ENCODE measurements around the gene PANK3. TPM values are rescaled to one million over a fixed set of nuclear protein-coding genes. Genes with fewer than 3 reads are reported as not detected.

Gene PANK3
- total and polyA plus RNA-seq, 10 of the 15 experiments (the other 5 are each of a cell fraction or from before 2014, with no cell fraction given), result 4.7 to 43.7 (median 23.9) TPM

- Histone ChIP-seq H2AFZ (ENCODE audit: control insufficient read depth, low read depth, low read length) (no peak overlapping the region), H3K27ac (ENCODE audit: control insufficient read depth, insufficient read depth) (no peak overlapping the region), H4K20me1 (ENCODE audit: control insufficient read depth, insufficient read depth) (no peaks in the 10 kb centered on the region), H3K4me1 (ENCODE audit: control insufficient read depth, insufficient read depth, low read length) (peaks cover under 1% of the 10 kb centered on the region; the same call in 1 of the 2 replicates), H3K4me2 (ENCODE audit: control insufficient read depth, insufficient read depth) (no peak overlapping the region), H3K9me3 (replicated peaks; ENCODE audit: control insufficient read depth, insufficient read depth, low read length) (no peaks in the 10 kb centered on the region), H3K27me3 (replicated peaks in 1 of 2; ENCODE audit: control insufficient read depth in 2 of 2, insufficient read depth in 2 of 2, low read length in 1 of 2) (no peaks in the 10 kb centered on the region; a peak in 1 of 4 replicates), H3K4me3 (no peak overlapping the region), H3K79me2 (ENCODE audit: control insufficient read depth, insufficient read depth, low read length) (no peaks in the 10 kb centered on the region), H3K36me3 (ENCODE audit: control insufficient read depth in 2 of 2, insufficient read depth in 2 of 2, low read length in 1 of 2) (no peaks in the 10 kb centered on the region), H3K9ac (ENCODE audit: control insufficient read depth, insufficient read depth, low read length) (no peak overlapping the region)
- 24% methylated on average over 2 of the region's 2 CpGs for WGBS (ENCODE audit: insufficient coverage, insufficient replicate concordance, low lambda C conversion rate, missing lambda C conversion rate)
- TF ChIP-seq ZNF207 (IDR thresholded peaks at IDR 0.05; ENCODE audit: borderline replicate concordance), result no peak
- no peak for TF ChIP-seq SMAD5 (IDR thresholded peaks at IDR 0.05; ENCODE audit: low read depth)
- TF ChIP-seq ZBTB40 (IDR thresholded peaks at IDR 0.05; ENCODE audit: borderline replicate concordance), result no peak
- no peak for TF ChIP-seq IRF5 (IDR thresholded peaks at IDR 0.05; ENCODE audit: borderline replicate concordance)
- TF ChIP-seq CBX3 (IDR thresholded peaks at IDR 0.05; ENCODE audit: borderline replicate concordance, low read depth), result no peak
- TF ChIP-seq IRF4 (IDR thresholded peaks at IDR 0.05; ENCODE audit: low read depth, low read length), result no peak
- no peak for TF ChIP-seq CREM (IDR thresholded peaks at IDR 0.05; ENCODE audit: low read depth)
- TF ChIP-seq GATAD2B (conservative IDR thresholded peaks at IDR 0.05; ENCODE audit: low read depth), result no peak
- no peak for TF ChIP-seq POU2F2 (IDR thresholded peaks at IDR 0.05; ENCODE audit: borderline replicate concordance, low read depth, low read length)
- no peak for TF ChIP-seq KLF5 (IDR thresholded peaks at IDR 0.05; ENCODE audit: partially characterized antibody)
- TF ChIP-seq CHD2 (IDR thresholded peaks at IDR 0.05; ENCODE audit: borderline replicate concordance, low read depth, low read length), result no peak
- no peak for TF ChIP-seq MEF2B (IDR thresholded peaks at IDR 0.05; ENCODE audit: partially characterized antibody, poor library complexity, severe bottlenecking)
- no peak for TF ChIP-seq EGR1 (IDR thresholded peaks at IDR 0.05; ENCODE audit: borderline replicate concordance in 1 of 2, low read depth in 2 of 2, low read length in 2 of 2)
- no peak for TF ChIP-seq RFX5 (IDR thresholded peaks at IDR 0.05; ENCODE audit: low read depth, low read length)
- TF ChIP-seq SMAD1 (IDR thresholded peaks at IDR 0.05; ENCODE audit: low read depth, partially characterized antibody), result no peak
- TF ChIP-seq NFYA (IDR thresholded peaks at IDR 0.05; ENCODE audit: borderline replicate concordance, low read depth, low read length), result no peak
- no peak for TF ChIP-seq BHLHE40 (IDR thresholded peaks at IDR 0.05; ENCODE audit: borderline replicate concordance in 1 of 2, low read depth in 2 of 2, low read length in 1 of 2)
- no peak for TF ChIP-seq HDAC2 (IDR thresholded peaks at IDR 0.05)
- no peak for TF ChIP-seq SPI1 (IDR thresholded peaks at IDR 0.05; ENCODE audit: borderline replicate concordance, insufficient read depth, low read depth, low read length)
- no peak for TF ChIP-seq TAF1 (IDR thresholded peaks at IDR 0.05; ENCODE audit: borderline replicate concordance, low read depth, low read length)
- ChIA-PET RAD21 (ENCODE audit: unreplicated experiment) (no interaction called here), POLR2A (interaction anchor here (0.6 kb wide), 1 partner anchor 72 kb away, joined by 6 read pairs; no protein-coding TSS in a partner anchor), SMC1A (ENCODE audit: uncharacterized antibody, unreplicated experiment) (interaction anchor here (1.4 kb wide), 1 partner anchor 10 kb away, joined by 3 read pairs; no protein-coding TSS in a partner anchor), CTCF (interaction anchor here (0.7 kb wide), 1 partner anchor 232 kb away, joined by 3 read pairs; no protein-coding TSS in a partner anchor)
- BruUV-seq (replicated peaks), result no TSS peak
- FAIRE-seq (no peak), DNase-seq (ENCODE audit: low read depth, low spot score) (no peak), ATAC-seq (no peak)
- in situ Hi-C loops (cut with MboI) (no loop called here), intact Hi-C loops (cut with micrococcal nuclease; ENCODE audit: unreplicated experiment) (no loop called here)
These were observed 34.2 kb upstream of the PANK3 start for GRCh38 chr5:168613396-168613795.
